Osteoblast (primary cell): ENCODE measurements around the gene TBL1XR1. TPM values are rescaled to one million over a fixed set of nuclear protein-coding genes. Genes with fewer than 3 reads are reported as not detected.

Experiments
- DNase-seq: peaks from one replicate; pipeline ENCODE4 v3.0.0; 2011; ENCODE audit warnings: low spot score, mixed read lengths; ENCODE audit not compliant: insufficient read length; ENCODE audit errors: missing footprints
- H2AFZ ChIP-seq: 2 replicates; pipeline ENCODE4 v1.6.0; 2011; ENCODE audit warnings: mild to moderate bottlenecking, low read length
- H3K27ac ChIP-seq: 2 replicates; pipeline ENCODE4 v1.5.1; 2011; ENCODE audit warnings: mild to moderate bottlenecking, low read depth, low read length, moderate library complexity
- H3K27me3 ChIP-seq: 2 replicates; pipeline ENCODE4 v1.6.0; 2012; ENCODE audit warnings: mild to moderate bottlenecking, control low read depth, inconsistent platforms, low read length, moderate library complexity; ENCODE audit not compliant: insufficient read depth
- H3K36me3 ChIP-seq: 2 replicates; pipeline ENCODE4 v1.5.1; 2011; ENCODE audit warnings: mild to moderate bottlenecking, low read length, control low read depth, moderate library complexity; ENCODE audit not compliant: insufficient read depth
- H3K4me1 ChIP-seq: 2 replicates; pipeline ENCODE4 v1.5.1; 2011; ENCODE audit warnings: mild to moderate bottlenecking, low read length, control low read depth, moderate library complexity; ENCODE audit not compliant: insufficient read depth
- H3K4me2 ChIP-seq: 2 replicates; pipeline ENCODE4 v1.6.0; 2011; ENCODE audit warnings: mild to moderate bottlenecking, low read length; ENCODE audit not compliant: insufficient read depth
- H3K4me3 ChIP-seq: fragments of 200-600 bp; sonication (generic); 3 replicates; pipeline ENCODE4 v1.5.1; 2012; ENCODE audit warnings: mild to moderate bottlenecking, low read length, inconsistent platforms; ENCODE audit not compliant: insufficient read depth
- H3K79me2 ChIP-seq: 2 replicates; pipeline ENCODE4 v1.6.0; 2012; ENCODE audit warnings: mild to moderate bottlenecking, low read length, control low read depth, inconsistent platforms; ENCODE audit not compliant: insufficient read depth
- H3K9me3 ChIP-seq: 2 replicates; pipeline ENCODE4 v1.5.1; 2011; ENCODE audit warnings: low read depth, low read length, control low read depth
- H4K20me1 ChIP-seq: 2 replicates; pipeline ENCODE4 v1.6.0; 2012; ENCODE audit warnings: mild to moderate bottlenecking, low read length, control low read depth; ENCODE audit not compliant: insufficient read depth
- total RNA-seq: library from RNA; depleted of rRNA; stranded (reverse); fragments of >200 nt; gene quantifications from 2 replicates; pipeline ENCODE4 v1.2.3, GENCODE V29; 2012
- TF ChIP-seq, protein P1 (sequence below): IDR thresholded peaks from 2 replicates; pipeline ENCODE4 v1.5.1; 2011; ENCODE audit warnings: mild to moderate bottlenecking, low read depth, low read length, moderate library complexity; ENCODE audit errors: extremely low read depth

Gene TBL1XR1
- total RNA-seq, 1 donor: 297 TPM

DNA sequence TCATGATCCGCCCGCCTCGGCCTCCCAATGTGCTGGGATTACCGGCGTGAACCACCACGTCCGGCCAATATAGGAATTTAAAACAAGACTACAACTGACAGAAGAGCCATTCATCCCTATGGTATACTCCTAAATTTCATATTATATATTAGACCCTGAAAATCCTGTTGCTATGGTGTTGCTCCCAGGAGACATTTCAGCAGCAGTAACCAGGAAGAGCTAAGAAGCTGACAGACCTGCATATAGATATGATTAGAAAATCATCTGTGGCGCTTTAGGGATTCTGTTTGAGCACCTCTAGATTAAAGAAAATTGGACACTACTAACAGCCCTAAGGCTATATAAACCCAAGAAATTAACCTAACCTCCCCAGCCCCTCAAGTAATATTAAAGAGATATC lies 38.8 kb downstream of the TBL1XR1 start:
- Histone ChIP-seq H3K9me3 (no peaks in the 10 kb centered on the region), H3K4me1 (no peaks in the 10 kb centered on the region), H3K36me3 (peaks cover 5% of the 10 kb centered on the region), H3K27ac (no peak overlapping the region), H3K27me3 (no peaks in the 10 kb centered on the region), H2AFZ (no peak overlapping the region), H3K4me2 (no peak overlapping the region), H4K20me1 (peaks cover 24% of the 10 kb centered on the region), H3K79me2 (peaks cover 97% of the 10 kb centered on the region), H3K4me3 (no peak overlapping the region)
- TF ChIP-seq, protein P1, sequence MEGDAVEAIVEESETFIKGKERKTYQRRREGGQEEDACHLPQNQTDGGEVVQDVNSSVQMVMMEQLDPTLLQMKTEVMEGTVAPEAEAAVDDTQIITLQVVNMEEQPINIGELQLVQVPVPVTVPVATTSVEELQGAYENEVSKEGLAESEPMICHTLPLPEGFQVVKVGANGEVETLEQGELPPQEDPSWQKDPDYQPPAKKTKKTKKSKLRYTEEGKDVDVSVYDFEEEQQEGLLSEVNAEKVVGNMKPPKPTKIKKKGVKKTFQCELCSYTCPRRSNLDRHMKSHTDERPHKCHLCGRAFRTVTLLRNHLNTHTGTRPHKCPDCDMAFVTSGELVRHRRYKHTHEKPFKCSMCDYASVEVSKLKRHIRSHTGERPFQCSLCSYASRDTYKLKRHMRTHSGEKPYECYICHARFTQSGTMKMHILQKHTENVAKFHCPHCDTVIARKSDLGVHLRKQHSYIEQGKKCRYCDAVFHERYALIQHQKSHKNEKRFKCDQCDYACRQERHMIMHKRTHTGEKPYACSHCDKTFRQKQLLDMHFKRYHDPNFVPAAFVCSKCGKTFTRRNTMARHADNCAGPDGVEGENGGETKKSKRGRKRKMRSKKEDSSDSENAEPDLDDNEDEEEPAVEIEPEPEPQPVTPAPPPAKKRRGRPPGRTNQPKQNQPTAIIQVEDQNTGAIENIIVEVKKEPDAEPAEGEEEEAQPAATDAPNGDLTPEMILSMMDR: no peak
- DNase-seq: no peak

DNA sequence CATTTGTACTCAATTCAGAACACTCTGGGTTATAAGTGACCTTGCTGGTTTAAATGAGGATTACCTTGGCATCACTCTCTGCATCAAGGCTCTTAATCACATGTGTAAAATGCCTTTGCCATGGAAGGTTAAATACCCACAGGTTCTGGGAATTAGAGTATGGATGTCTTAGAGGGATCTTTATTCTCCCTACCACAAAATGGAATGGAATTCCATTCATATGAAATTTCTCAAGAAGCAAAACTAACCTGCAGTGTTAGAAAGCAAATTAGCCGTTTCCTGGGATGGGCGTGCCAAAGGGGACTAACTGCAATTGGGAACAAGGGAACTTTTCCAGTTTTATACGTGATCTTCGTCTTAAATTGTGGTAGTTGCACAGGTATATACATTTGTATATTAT lies 39.8 kb downstream of the TBL1XR1 start:
- TF ChIP-seq, protein P1: no peak
- peaks cover 97% of the 10 kb centered on the region for H3K79me2 ChIP-seq
- H3K4me2 ChIP-seq: no peak overlapping the region
- DNase-seq: no peak
- H3K27ac ChIP-seq: no peak overlapping the region
- no peaks in the 10 kb centered on the region for H3K27me3 ChIP-seq
- H4K20me1 ChIP-seq: peaks cover 24% of the 10 kb centered on the region
- H3K4me1 ChIP-seq: no peaks in the 10 kb centered on the region
- H3K9me3 ChIP-seq: no peaks in the 10 kb centered on the region
- H2AFZ ChIP-seq: no peak overlapping the region
- H3K4me3 ChIP-seq: no peak overlapping the region
- H3K36me3 ChIP-seq: peaks cover 5% of the 10 kb centered on the region

DNA sequence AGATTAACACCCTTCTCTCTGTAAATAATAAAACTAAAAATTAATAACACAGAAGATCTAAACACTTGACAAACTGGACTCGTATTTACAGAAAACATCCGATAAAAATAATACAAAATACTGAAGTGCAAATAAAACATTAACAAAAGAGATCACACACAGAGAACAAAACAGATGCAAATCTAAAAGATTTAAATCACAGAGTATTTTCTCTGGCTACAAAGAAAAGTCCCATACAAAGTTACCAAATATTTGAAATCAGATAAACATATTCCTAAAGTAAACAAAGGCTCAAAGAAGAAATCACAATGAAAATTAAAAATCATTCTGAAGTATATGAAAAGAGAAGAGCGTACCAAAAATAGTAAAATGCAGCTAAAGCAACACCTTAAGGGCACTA lies 42.5 kb downstream of the TBL1XR1 start:
- Histone ChIP-seq H3K4me1 (peaks cover 22% of the 10 kb centered on the region), H3K27me3 (no peaks in the 10 kb centered on the region), H2AFZ (no peak overlapping the region), H4K20me1 (peaks cover 39% of the 10 kb centered on the region), H3K79me2 (peaks cover 96% of the 10 kb centered on the region), H3K9me3 (no peaks in the 10 kb centered on the region), H3K27ac (no peak overlapping the region), H3K4me3 (no peak overlapping the region), H3K4me2 (no peak overlapping the region), H3K36me3 (no peaks in the 10 kb centered on the region)
- no peak for DNase-seq
- TF ChIP-seq, protein P1: no peak

DNA sequence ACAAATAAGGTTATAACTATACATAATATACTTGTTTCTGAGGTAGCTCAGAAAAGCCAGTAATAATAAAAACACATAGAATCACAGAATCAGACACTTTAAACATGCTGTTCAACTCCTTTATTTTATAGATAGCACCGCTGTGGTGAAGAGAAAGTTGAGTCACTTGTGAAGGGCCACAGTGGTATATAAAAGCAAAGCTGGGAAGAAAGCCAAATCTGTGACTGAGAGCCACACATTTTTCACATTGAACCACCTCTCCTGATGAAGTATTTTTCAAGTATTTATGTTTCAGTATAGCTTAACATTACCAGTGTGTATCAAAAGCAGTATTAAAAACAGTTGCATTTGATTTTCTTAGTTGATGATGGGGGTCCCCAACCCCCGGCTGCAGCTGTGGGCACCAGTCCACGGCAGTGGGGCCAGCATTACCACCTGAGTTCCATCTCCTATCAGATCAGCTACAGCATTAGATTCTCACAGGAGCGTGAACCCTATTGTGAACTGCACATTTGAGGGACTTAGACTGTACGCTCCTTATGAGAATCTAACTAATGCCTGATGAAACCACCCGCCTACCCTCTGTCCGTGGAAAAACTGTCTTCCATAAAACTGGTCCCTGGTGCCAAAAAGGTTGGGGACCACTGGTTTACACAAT lies 46.2 kb downstream of the TBL1XR1 start:
- H3K4me1 ChIP-seq: peaks cover 44% of the 10 kb centered on the region
- H3K4me3 ChIP-seq: peak overlapping the region; percentile 0
- no peaks in the 10 kb centered on the region for H3K27me3 ChIP-seq
- H3K27ac ChIP-seq: peak overlapping the region; percentile 56
- peak overlapping the region; percentile 52 for H3K4me2 ChIP-seq
- no peaks in the 10 kb centered on the region for H3K9me3 ChIP-seq
- H4K20me1 ChIP-seq: peaks cover 43% of the 10 kb centered on the region
- no peak overlapping the region for H2AFZ ChIP-seq
- peaks cover under 1% of the 10 kb centered on the region for H3K36me3 ChIP-seq
- TF ChIP-seq, protein P1: no peak
- DNase-seq: peak; percentile 70
- peaks cover 98% of the 10 kb centered on the region for H3K79me2 ChIP-seq
